Upper lobe of left lung (tissue), 6 donors: ENCODE measurements around the gene URGCP. TPM values are rescaled to one million over a fixed set of nuclear protein-coding genes. Genes with fewer than 3 reads are reported as not detected.
A peak's percentile ranks its signal among the peaks of the same experiment; 100 is the strongest.
"Not testable (repeated sequence)": the region's sequence is repeated elsewhere in the genome, so short reads cannot be mapped to it uniquely, and the experiment has no call there.

Source experiments
- ATAC-seq, 2 donors: fragments of 200-7000 bp; cut with Tn5 transposase; one replicate each; pipeline ENCODE4 v1.9.1; 2022; ENCODE audit warnings: mild to moderate bottlenecking in 2 of 2, moderate library complexity in 2 of 2; ENCODE audit not compliant: low FRiP score in 2 of 2
- DNase-seq, 2 donors: peaks; one replicate each; pipeline ENCODE4 v3.0.0-alpha.2; 2019 to 2020
- H3K27ac ChIP-seq, 4 donors: fragments of 200-600 bp; sonication (generic); one replicate each; pipeline ENCODE4 v1.5.1; 2016 to 2019
- H3K27me3 ChIP-seq, 4 donors: fragments of 200-600 bp; sonication (generic); one replicate each; pipeline ENCODE4 v1.5.1; 2017 to 2019
- H3K36me3 ChIP-seq, 4 donors: fragments of 200-600 bp; sonication (generic); one replicate each; pipeline ENCODE4 v1.5.1; 2016 to 2019
- H3K4me1 ChIP-seq, 4 donors: fragments of 200-600 bp; sonication (generic); one replicate each; pipeline ENCODE4 v1.5.1; 2018 to 2019
- H3K4me3 ChIP-seq, 4 donors: fragments of 200-600 bp; sonication (generic); one replicate each; pipeline ENCODE4 v1.5.1; 2017 to 2019; ENCODE audit warnings: mild to moderate bottlenecking in 2 of 4, moderate library complexity in 1 of 4
- H3K9me3 ChIP-seq, 4 donors: fragments of 200-600 bp; sonication (generic); one replicate each; pipeline ENCODE4 v1.5.1; 2018 to 2019
- EP300 ChIP-seq, 4 donors: sonication (generic); formaldehyde crosslinking; IDR thresholded peaks; one replicate each; pipeline ENCODE4 v1.5.1; 2017; ENCODE audit warnings: antibody characterized with exemption in 4 of 4, control low read depth in 2 of 4
- POLR2A ChIP-seq, 4 donors: fragments of 450-650 bp; IDR thresholded peaks; one replicate each; pipeline ENCODE4 v1.5.1; 2016 to 2017; ENCODE audit warnings: antibody characterized with exemption in 4 of 4, mild to moderate bottlenecking in 2 of 4
- POLR2AphosphoS5 ChIP-seq, 2 donors: sonication (generic); formaldehyde crosslinking; IDR thresholded peaks; one replicate each; pipeline ENCODE4 v1.5.1; 2017; ENCODE audit warnings: antibody characterized with exemption in 2 of 2
- WGBS, 2 donors: methylation state at CpG; one replicate each; pipeline ENCODE4 v1.1.5; 2017 to 2018; 5-methylcytosine and 5-hydroxymethylcytosine counted together
- total RNA-seq, 6 donors: library from RNA; depleted of rRNA in 4 of 6; stranded (reverse); fragments of >200 nt in 4 of 6; gene quantifications; one replicate each; pipeline versions ENCODE4 v1.1.0 to v1.2.1, GENCODE V29; 2016 to 2021
- TF ChIP-seq, protein P1 (sequence below), 6 experiments: fragments of 450-650 bp in 4 of 6; fragments of 200-600 bp in 2 of 6; sonication (generic) in 2 of 6; IDR thresholded peaks; one replicate each; pipeline ENCODE4 v1.5.1; 2016 to 2019; ENCODE audit warnings: antibody characterized with exemption in 6 of 6
- donor health status: DM: no; HTN: no; CAD: no; lungs with moderate emphysema.
- donor health status: DM: no; HTN: yes; CAD: no; lungs with severe emphysema.

The URGCP gene
- total RNA-seq, 6 donors from 2014 or later = 24.1 to 31.4 (median 29.4) TPM

DNA sequence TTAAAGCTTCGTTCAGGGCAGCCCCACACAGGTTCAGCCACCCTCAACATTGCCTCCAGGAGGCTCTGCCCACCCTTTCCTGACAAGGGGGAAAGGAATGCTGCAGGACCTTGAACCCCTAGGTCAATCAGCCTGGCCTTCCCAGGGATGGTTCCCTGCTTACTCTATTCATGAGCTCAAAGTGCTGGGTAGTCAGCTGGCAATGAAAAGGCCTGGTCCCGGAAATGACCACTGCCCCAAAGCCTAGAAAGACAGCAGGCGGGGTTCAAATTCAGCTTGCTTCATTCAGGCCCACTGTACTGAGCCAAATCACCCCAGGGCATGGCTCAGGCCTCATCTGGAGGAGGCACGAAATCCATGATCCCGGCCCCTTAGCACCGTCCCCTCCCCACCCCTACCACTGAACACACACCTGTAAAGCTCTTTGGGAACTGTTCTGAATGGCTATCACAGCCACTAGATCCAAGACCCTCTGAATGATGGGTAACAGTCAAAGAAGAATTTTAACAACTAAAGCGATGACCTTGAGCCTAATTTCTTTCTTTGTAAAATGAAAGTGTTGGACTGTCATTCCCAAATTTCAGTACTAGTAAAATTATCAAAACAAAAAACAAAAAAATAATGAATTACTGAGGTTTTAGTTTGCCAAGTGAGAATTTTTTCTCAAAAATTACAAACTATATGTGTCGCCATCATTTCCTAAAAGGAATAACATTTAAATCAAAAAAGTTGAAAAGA is 1.0 kb downstream of the URGCP start:
- 44 to 52% methylated on average over 8 of the region's 8 CpGs for WGBS, 2 donors
- Histone ChIP-seq H3K4me1 (peaks cover 21 to 32% (median 25%) of the 10 kb centered on the region in 4 donors), H3K27ac (peak overlapping the region; percentile 82 to 95 (median 86)), H3K27me3 (no peaks in the 10 kb centered on the region), H3K36me3 (no peaks in the 10 kb centered on the region), H3K9me3 (no peaks in the 10 kb centered on the region), H3K4me3 (peak overlapping the region; percentile 60 to 88 (median 83))
- ATAC-seq = peak; percentile 42 to 73
- TF ChIP-seq POLR2AphosphoS5 (IDR thresholded peaks at IDR 0.05) = peak in 1 of 2 donors; percentile 9
- TF ChIP-seq, protein P1, sequence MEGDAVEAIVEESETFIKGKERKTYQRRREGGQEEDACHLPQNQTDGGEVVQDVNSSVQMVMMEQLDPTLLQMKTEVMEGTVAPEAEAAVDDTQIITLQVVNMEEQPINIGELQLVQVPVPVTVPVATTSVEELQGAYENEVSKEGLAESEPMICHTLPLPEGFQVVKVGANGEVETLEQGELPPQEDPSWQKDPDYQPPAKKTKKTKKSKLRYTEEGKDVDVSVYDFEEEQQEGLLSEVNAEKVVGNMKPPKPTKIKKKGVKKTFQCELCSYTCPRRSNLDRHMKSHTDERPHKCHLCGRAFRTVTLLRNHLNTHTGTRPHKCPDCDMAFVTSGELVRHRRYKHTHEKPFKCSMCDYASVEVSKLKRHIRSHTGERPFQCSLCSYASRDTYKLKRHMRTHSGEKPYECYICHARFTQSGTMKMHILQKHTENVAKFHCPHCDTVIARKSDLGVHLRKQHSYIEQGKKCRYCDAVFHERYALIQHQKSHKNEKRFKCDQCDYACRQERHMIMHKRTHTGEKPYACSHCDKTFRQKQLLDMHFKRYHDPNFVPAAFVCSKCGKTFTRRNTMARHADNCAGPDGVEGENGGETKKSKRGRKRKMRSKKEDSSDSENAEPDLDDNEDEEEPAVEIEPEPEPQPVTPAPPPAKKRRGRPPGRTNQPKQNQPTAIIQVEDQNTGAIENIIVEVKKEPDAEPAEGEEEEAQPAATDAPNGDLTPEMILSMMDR (IDR thresholded peaks at IDR 0.05) = no peak
- peak in 1 of 2 donors; percentile 32 for DNase-seq

DNA sequence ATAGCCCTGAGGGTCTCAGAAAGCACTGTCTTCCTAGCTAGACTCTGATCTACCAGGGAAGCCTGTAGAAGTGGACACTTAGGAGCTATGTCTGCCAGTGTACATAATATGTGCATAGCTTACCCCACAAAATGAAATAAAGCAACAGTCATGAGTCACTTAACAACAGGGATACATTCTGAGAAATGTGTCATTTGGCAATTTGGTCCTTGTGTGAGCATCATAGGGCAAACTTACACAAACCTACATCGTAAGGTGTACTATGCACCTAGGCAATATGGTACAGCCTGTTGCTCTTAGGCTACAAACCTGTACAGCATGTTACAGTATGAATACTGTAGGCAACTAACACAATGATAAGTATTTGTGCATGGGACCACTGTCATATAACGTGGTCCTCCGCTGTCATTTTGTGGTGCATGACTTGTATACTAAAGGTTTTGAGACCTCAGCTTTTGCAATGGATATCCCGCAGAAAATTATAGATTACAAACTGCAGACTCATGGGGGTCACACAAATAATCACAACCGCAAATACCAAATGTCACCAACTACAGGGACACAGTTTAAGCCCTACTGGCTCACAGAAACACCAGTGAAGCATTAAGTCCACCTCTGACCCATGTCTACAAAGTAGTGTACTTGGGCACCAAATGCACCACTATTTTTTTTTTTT is 1.7 kb downstream of the URGCP start:
- no peak for TF ChIP-seq EP300 (IDR thresholded peaks at IDR 0.05)
- TF ChIP-seq, protein P1 (IDR thresholded peaks at IDR 0.05) = no peak
- DNase-seq (no peak), ATAC-seq (no peak)
- H3K27ac ChIP-seq = peak overlapping the region in 3 of 4 donors; percentile 11 to 87 (median 85)
- peaks cover 21 to 32% (median 25%) of the 10 kb centered on the region in 4 donors for H3K4me1 ChIP-seq
- H3K27me3 ChIP-seq = no peaks in the 10 kb centered on the region
- no peaks in the 10 kb centered on the region for H3K9me3 ChIP-seq
- 91 to 94% methylated on average over 5 of the region's 5 CpGs for WGBS, 2 donors
- H3K4me3 ChIP-seq = peak overlapping the region in 1 of 4 donors; percentile 87
- H3K36me3 ChIP-seq = no peaks in the 10 kb centered on the region

DNA sequence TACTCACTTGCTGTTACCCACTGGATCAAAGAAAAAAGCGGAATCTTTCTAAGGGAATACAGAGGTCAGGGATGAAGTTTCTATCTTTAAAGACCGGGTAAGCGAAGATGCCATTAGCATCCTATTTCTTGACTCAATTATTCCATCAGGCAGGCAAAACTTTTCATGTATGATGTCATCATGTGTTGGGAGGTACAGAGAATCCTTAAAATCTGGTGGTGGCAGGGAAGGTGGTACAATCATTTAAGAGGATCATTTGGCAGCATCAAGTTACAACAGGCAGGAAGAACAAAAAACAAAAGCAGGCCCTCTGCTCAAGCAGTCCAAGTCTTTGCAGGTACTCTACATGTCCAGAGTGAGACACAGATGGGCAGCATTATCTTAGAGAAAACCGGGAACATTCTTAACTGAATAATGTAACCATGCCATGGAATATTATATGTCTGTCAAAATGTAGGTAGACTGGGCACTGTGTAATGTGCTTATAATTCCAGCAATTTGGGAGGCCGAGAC is 3.8 kb downstream of the URGCP start:
- no peak overlapping the region for H3K27ac ChIP-seq
- H3K4me1 ChIP-seq = peaks cover 21 to 34% (median 25%) of the 10 kb centered on the region in 4 donors
- H3K4me3 ChIP-seq = no peak overlapping the region
- no peaks in the 10 kb centered on the region for H3K27me3 ChIP-seq
- no peak for ATAC-seq
- H3K9me3 ChIP-seq = no peaks in the 10 kb centered on the region
- TF ChIP-seq, protein P1 (IDR thresholded peaks at IDR 0.05) = no peak
- TF ChIP-seq POLR2A (IDR thresholded peaks at IDR 0.05) (no peak), EP300 (IDR thresholded peaks at IDR 0.05) (no peak)
- no peak for DNase-seq
- H3K36me3 ChIP-seq = peaks cover 0 to 4% (median 0%) of the 10 kb centered on the region in 4 donors
- WGBS, 2 donors = 95 to 100% methylated on average over 5 of the region's 5 CpGs

DNA sequence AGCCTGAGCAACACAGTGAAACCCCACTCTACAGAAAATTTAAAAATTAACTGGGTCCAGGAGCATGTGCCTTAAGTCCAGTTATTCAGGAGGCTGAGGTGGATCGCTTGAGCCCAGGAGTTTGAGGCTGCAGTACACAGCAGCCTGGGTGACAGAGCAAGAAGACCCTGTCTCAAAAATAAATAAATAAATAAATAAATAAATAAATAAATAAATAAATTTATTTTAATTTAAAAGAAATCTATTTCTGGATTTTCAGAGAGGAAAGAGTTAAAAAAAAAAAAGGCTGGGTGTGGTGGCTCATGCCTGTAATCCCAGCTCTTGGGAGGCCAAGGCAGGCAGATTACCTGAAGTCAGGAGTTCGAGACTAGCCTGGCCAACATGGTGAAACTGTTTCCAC is 7.8 kb downstream of the URGCP start:
- WGBS, 2 donors = 94 to 97% methylated on average over 2 of the region's 2 CpGs
- not testable (repeated sequence) for H3K9me3 ChIP-seq, H3K27me3 ChIP-seq, DNase-seq, H3K27ac ChIP-seq, ATAC-seq, H3K36me3 ChIP-seq, H3K4me3 ChIP-seq
- H3K4me1 ChIP-seq = peaks cover 0 to 12% (median 2%) of the 10 kb centered on the region in 4 donors

DNA sequence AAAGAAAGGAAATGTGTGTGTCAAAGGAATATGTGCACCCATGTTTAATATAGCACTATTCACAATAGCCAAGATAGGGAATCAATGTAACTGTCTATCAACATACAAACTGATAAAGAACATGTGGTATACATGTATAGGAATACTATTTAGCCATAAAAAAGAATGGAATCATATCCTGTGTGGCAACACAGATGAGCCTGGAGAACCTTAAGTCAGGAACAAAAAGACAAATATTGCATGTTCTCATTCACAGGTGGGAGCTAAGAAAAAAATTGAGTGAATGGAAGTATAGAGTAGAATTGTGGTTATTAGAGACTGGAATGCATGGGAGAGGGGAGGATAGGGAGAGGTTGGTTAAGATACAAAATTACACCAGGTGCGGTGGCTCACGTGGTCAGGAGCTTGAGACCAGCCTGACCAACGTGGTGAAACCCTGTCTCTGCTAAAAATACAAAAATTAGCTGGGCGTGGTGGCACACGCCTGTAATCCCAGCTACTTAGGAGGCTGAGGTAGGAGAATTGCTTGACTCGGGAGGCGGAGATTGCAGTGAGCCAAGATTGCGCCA is 10.5 kb downstream of the URGCP start:
- ATAC-seq (no peak), DNase-seq (no peak)
- H3K4me3 ChIP-seq = no peak overlapping the region
- H3K27ac ChIP-seq = no peak overlapping the region
- 90 to 93% methylated on average over 8 of the region's 8 CpGs for WGBS, 2 donors
- no peaks in the 10 kb centered on the region for H3K9me3 ChIP-seq
- H3K4me1 ChIP-seq = peaks cover 0 to 9% (median 2%) of the 10 kb centered on the region in 4 donors
- TF ChIP-seq EP300 (IDR thresholded peaks at IDR 0.05) (no peak), POLR2AphosphoS5 (IDR thresholded peaks at IDR 0.05) (no peak), POLR2A (IDR thresholded peaks at IDR 0.05) (no peak)
- TF ChIP-seq, protein P1 (IDR thresholded peaks at IDR 0.05) = no peak
- H3K36me3 ChIP-seq = peaks cover 0 to 4% (median 0%) of the 10 kb centered on the region in 4 donors
- H3K27me3 ChIP-seq = no peaks in the 10 kb centered on the region
